ENCODE measurements around the gene LRTM1.

- TF ChIP-seq ESRRA (IDR thresholded peaks at IDR 0.05; ENCODE audit: borderline replicate concordance, low read length) (no peak), REST (IDR thresholded peaks at IDR 0.05) (no peak), RNF2 (IDR thresholded peaks at IDR 0.05; ENCODE audit: borderline replicate concordance, low read depth) (no peak), CTCF (IDR thresholded peaks at IDR 0.05) (no peak), HDAC2 (IDR thresholded peaks at IDR 0.05) (no peak), NR3C1 (IDR thresholded peaks at IDR 0.05) (no peak), CEBPB (IDR thresholded peaks at IDR 0.05) (no peak), GATA3 (IDR thresholded peaks at IDR 0.05; ENCODE audit: borderline replicate concordance) (no peak), CBX8 (IDR thresholded peaks at IDR 0.05) (no peak), JUN (IDR thresholded peaks at IDR 0.05) (no peak)
Measured at GRCh38 chr3:54939557-54940300, 11.9 kb upstream of the LRTM1 start.

All from A549 (cell line).